HCT116 (cell line): Measurements from ENCODE around the gene ERICH6B.

Experiments used
- SIN3A ChIP-seq: IDR thresholded peaks from 2 replicates; pipeline ENCODE4 v1.6.1; 2012; ENCODE audit warnings: low read depth
- TF ChIP-seq, protein P1 (sequence below), 3 experiments: fragments of 200-600 bp in 1 of 3; sonication (generic) in 1 of 3; IDR thresholded peaks in 2 of 3; conservative IDR thresholded peaks in 1 of 3; 2 replicates each; pipeline ENCODE4 v1.5.1; 2012 to 2017; ENCODE audit warnings: low read depth in 2 of 3, low read length in 2 of 3, antibody characterized with exemption in 1 of 3, borderline replicate concordance in 1 of 3, control low read depth in 1 of 3, mild to moderate bottlenecking in 1 of 3, mixed read lengths in 1 of 3, mixed run types in 1 of 3, moderate library complexity in 1 of 3; ENCODE audit not compliant: insufficient read depth in 1 of 3

DNA sequence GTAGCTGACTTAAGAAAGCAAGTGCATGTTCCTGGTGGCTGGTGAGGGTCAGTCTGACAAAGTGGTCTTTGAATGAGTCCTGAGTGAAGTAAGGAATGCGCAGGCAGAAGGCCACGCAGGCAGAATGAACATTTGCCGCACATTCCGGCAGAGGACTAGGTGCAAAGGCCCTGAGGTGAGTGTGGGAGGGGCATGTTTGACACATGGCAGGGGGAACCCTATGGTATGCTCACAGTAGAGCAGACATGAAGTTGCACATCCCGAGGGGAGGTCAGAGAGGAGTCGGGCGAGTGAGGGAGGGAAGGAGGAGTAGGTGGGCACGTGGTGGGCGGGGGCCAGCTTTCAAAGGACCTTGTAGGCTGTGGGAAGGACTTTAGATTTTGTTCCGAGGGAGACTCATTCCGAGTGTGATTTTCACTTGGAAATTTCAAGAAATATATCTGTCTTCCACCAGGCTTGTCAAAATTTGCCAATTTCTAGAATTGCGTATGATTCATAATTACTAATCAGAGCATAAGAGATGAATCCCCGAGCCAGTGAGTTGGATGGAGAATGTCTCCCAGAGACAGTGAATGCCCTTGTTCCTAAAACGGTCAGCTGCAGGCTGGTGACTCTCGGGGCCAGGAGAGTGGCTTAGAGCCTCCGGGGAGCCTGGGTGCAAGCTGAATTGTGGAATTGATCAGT, 40.3 kb downstream of the ERICH6B start:
- no peak for TF ChIP-seq SIN3A
- TF ChIP-seq, protein P1, sequence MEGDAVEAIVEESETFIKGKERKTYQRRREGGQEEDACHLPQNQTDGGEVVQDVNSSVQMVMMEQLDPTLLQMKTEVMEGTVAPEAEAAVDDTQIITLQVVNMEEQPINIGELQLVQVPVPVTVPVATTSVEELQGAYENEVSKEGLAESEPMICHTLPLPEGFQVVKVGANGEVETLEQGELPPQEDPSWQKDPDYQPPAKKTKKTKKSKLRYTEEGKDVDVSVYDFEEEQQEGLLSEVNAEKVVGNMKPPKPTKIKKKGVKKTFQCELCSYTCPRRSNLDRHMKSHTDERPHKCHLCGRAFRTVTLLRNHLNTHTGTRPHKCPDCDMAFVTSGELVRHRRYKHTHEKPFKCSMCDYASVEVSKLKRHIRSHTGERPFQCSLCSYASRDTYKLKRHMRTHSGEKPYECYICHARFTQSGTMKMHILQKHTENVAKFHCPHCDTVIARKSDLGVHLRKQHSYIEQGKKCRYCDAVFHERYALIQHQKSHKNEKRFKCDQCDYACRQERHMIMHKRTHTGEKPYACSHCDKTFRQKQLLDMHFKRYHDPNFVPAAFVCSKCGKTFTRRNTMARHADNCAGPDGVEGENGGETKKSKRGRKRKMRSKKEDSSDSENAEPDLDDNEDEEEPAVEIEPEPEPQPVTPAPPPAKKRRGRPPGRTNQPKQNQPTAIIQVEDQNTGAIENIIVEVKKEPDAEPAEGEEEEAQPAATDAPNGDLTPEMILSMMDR (IDR thresholded peaks at IDR 0.05 in 2 of 3, conservative IDR thresholded peaks at IDR 0.05 in 1 of 3; ENCODE audit: borderline replicate concordance in 1 of 3, insufficient read depth in 1 of 3, low read depth in 2 of 3, low read length in 2 of 3) = no peak
